SU-DHL-6 (cell line): Measurements from ENCODE around the gene ELMO1.

Source experiments
- H2AFZ ChIP-seq: fragments of 200-600 bp; sonication (generic); 2 replicates; pipeline ENCODE4 v1.6.1; 2014; ENCODE audit warnings: low read depth, mild to moderate bottlenecking, moderate library complexity, mixed read lengths, antibody characterized with exemption, low read length; ENCODE audit not compliant: severe bottlenecking
- H3F3A ChIP-seq: fragments of 200-600 bp; shearing (Covaris generic); 2 replicates; pipeline ENCODE4 v1.6.0; 2016; ENCODE audit warnings: antibody characterized with exemption, mild to moderate bottlenecking; ENCODE audit not compliant: insufficient read depth
- H3K27ac ChIP-seq: fragments of 200-600 bp; sonication (generic); 2 replicates; pipeline ENCODE4 v1.5.1; 2016; ENCODE audit warnings: low read depth, mild to moderate bottlenecking, low read length, moderate library complexity, mixed read lengths
- H3K27me3 ChIP-seq: fragments of 200-600 bp; sonication (generic), shearing (Covaris generic); 2 replicates; pipeline ENCODE4 v1.6.0; 2014; ENCODE audit warnings: mild to moderate bottlenecking, low read length
- H3K36me3 ChIP-seq: fragments of 200-600 bp; sonication (generic); 2 replicates; pipeline ENCODE4 v1.6.1; 2014; ENCODE audit warnings: mild to moderate bottlenecking, low read length, mixed read lengths
- H3K4me2 ChIP-seq: fragments of 300-600, 200-600 bp; shearing (Covaris generic), sonication (generic); 2 replicates; pipeline ENCODE4 v1.6.0; 2014; ENCODE audit warnings: low read length, low read depth, mild to moderate bottlenecking; ENCODE audit not compliant: poor library complexity, severe bottlenecking
- H3K4me3 ChIP-seq: fragments of 200-600 bp; sonication (generic); 2 replicates; pipeline ENCODE4 v1.5.1; 2014; ENCODE audit warnings: antibody characterized with exemption, low read length, mild to moderate bottlenecking, mixed read lengths; ENCODE audit not compliant: insufficient read depth, poor library complexity, severe bottlenecking
- H3K79me2 ChIP-seq: fragments of 200-600 bp; sonication (generic); 2 replicates; pipeline ENCODE4 v1.6.1; 2014; ENCODE audit warnings: mild to moderate bottlenecking, low read length, moderate library complexity; ENCODE audit not compliant: insufficient read depth
- H3K9ac ChIP-seq: fragments of 200-600 bp; sonication (generic); 2 replicates; pipeline ENCODE4 v1.7.0; 2014; ENCODE audit warnings: mild to moderate bottlenecking, low read length
- H3K9me2 ChIP-seq: fragments of 200-600 bp; sonication (generic); replicated peaks from 2 replicates; pipeline ENCODE4 v1.6.1; 2014; ENCODE audit warnings: low read length; ENCODE audit not compliant: insufficient read depth
- H3K9me3 ChIP-seq: fragments of 200-600 bp; sonication (generic); 2 replicates; pipeline ENCODE4 v1.6.1; 2014; ENCODE audit warnings: low read length, mixed read lengths; ENCODE audit not compliant: insufficient read depth
- H4K20me1 ChIP-seq: fragments of 200-600 bp; sonication (generic); 2 replicates; pipeline ENCODE4 v1.6.1; 2014; ENCODE audit warnings: low read depth, mild to moderate bottlenecking, antibody characterized with exemption, low read length, moderate library complexity, mixed read lengths
- CTCF ChIP-seq: fragments of 200-600 bp; sonication (generic); IDR thresholded peaks from one replicate; pipeline ENCODE4 v1.5.1; 2017; ENCODE audit warnings: antibody characterized with exemption, mild to moderate bottlenecking, low read length, moderate library complexity; ENCODE audit not compliant: insufficient read depth, poor library complexity, severe bottlenecking
- EZH2phosphoT487 ChIP-seq: fragments of 200-600 bp; sonication (generic), shearing (Covaris generic); conservative IDR thresholded peaks from 2 replicates; pipeline ENCODE4 v1.6.1; 2018; ENCODE audit warnings: mild to moderate bottlenecking, antibody characterized with exemption, low read length, moderate library complexity, mixed read lengths

ELMO1 gene

GRCh38 chr7:37482505-37482904 lies 33.8 kb upstream of the ELMO1 start:
- H3K9ac ChIP-seq = no peak overlapping the region
- H3K27me3 ChIP-seq = no peaks in the 10 kb centered on the region
- H3K79me2 ChIP-seq = no peaks in the 10 kb centered on the region
- no peaks in the 10 kb centered on the region for H3K9me2 ChIP-seq
- no peaks in the 10 kb centered on the region for H3F3A ChIP-seq
- H4K20me1 ChIP-seq = no peaks in the 10 kb centered on the region
- no peak overlapping the region for H3K4me3 ChIP-seq
- no peak overlapping the region for H3K27ac ChIP-seq
- TF ChIP-seq EZH2phosphoT487 (no peak), CTCF (no peak)
- no peaks in the 10 kb centered on the region for H3K36me3 ChIP-seq
- no peaks in the 10 kb centered on the region for H3K9me3 ChIP-seq
- H3K4me2 ChIP-seq = no peak overlapping the region
- H2AFZ ChIP-seq = no peak overlapping the region

GRCh38 chr7:37481722-37482288 lies 33.1 kb upstream of the ELMO1 start:
- H3K9me2 ChIP-seq = no peaks in the 10 kb centered on the region
- H3K79me2 ChIP-seq = no peaks in the 10 kb centered on the region
- H2AFZ ChIP-seq = no peak overlapping the region
- H3F3A ChIP-seq = no peaks in the 10 kb centered on the region
- no peak overlapping the region for H3K4me2 ChIP-seq
- H3K4me3 ChIP-seq = no peak overlapping the region
- TF ChIP-seq CTCF (no peak), EZH2phosphoT487 (no peak)
- no peaks in the 10 kb centered on the region for H4K20me1 ChIP-seq
- H3K27me3 ChIP-seq = no peaks in the 10 kb centered on the region
- no peak overlapping the region for H3K27ac ChIP-seq
- H3K9me3 ChIP-seq = no peaks in the 10 kb centered on the region
- H3K36me3 ChIP-seq = no peaks in the 10 kb centered on the region
- H3K9ac ChIP-seq = no peak overlapping the region

GRCh38 chr7:37481154-37481553 lies 32.5 kb upstream of the ELMO1 start:
- Histone ChIP-seq H3K4me2 (no peak overlapping the region), H3K9me3 (no peaks in the 10 kb centered on the region), H3K9ac (no peak overlapping the region), H3K27me3 (no peaks in the 10 kb centered on the region), H3K79me2 (no peaks in the 10 kb centered on the region), H3K9me2 (no peaks in the 10 kb centered on the region), H3K4me3 (no peak overlapping the region), H3K27ac (no peak overlapping the region), H4K20me1 (no peaks in the 10 kb centered on the region), H3K36me3 (no peaks in the 10 kb centered on the region), H3F3A (no peaks in the 10 kb centered on the region), H2AFZ (no peak overlapping the region)
- no peak for TF ChIP-seq CTCF
- TF ChIP-seq EZH2phosphoT487 = no peak
